Right lobe of liver (tissue), 4 donors: ENCODE results near the gene APIP.

Experiments used
- POLR2A ChIP-seq: fragments of 450-650 bp; IDR thresholded peaks from one replicate; pipeline ENCODE4 v1.6.1; 2017; ENCODE audit warnings: antibody characterized with exemption, mild to moderate bottlenecking
- TF ChIP-seq, protein P1 (sequence below), 4 donors: fragments of 200-600 bp in 3 of 4; fragments of 450-650 bp in 1 of 4; IDR thresholded peaks; one replicate each; pipeline versions ENCODE4 v1.5.1 to v1.8.0; 2016 to 2022; ENCODE audit warnings: antibody characterized with exemption in 4 of 4, mild to moderate bottlenecking in 2 of 4
- donor health status: DM: no; HTN: no; CAD: no.
- donor health status: DM: no; HTN: no; CAD: no.
- donor health status: DM: no; HTN: yes; CAD: no.

DNA sequence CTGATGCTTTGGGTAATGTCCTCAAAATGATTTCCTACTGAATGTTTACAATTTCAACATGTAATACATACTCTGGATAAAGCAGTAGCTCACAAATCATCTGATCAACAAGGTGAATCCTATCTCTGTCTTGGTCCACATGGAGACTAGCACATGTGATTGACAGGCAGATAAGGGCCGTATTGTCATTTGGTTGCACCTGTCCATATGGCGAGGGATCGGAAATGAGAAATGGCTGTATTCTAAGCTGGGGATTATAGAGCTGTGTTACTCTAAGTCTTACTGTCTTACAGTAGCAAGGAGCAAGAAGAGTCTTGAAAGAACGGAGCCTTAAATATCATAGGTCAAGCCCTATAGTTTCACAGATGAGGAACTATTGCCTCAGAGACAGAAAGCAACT, 55.7 kb downstream of the APIP start:
- TF ChIP-seq, protein P1, sequence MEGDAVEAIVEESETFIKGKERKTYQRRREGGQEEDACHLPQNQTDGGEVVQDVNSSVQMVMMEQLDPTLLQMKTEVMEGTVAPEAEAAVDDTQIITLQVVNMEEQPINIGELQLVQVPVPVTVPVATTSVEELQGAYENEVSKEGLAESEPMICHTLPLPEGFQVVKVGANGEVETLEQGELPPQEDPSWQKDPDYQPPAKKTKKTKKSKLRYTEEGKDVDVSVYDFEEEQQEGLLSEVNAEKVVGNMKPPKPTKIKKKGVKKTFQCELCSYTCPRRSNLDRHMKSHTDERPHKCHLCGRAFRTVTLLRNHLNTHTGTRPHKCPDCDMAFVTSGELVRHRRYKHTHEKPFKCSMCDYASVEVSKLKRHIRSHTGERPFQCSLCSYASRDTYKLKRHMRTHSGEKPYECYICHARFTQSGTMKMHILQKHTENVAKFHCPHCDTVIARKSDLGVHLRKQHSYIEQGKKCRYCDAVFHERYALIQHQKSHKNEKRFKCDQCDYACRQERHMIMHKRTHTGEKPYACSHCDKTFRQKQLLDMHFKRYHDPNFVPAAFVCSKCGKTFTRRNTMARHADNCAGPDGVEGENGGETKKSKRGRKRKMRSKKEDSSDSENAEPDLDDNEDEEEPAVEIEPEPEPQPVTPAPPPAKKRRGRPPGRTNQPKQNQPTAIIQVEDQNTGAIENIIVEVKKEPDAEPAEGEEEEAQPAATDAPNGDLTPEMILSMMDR (IDR thresholded peaks at IDR 0.05) = no peak
- TF ChIP-seq POLR2A = no peak
